DOHH2 (cell line): ENCODE results near the gene TAS2R40.
"Not testable (repeated sequence)": the region's sequence is repeated elsewhere in the genome, so short reads cannot be mapped to it uniquely, and the experiment has no call there.

Source experiments
- H3F3A ChIP-seq: fragments of 200-600 bp; sonication (generic), shearing (Covaris generic); 2 replicates; pipeline ENCODE4 v1.6.0; 2016; ENCODE audit warnings: antibody characterized with exemption, mild to moderate bottlenecking; ENCODE audit not compliant: control insufficient read depth, insufficient read depth
- H3K27ac ChIP-seq: fragments of 200-600 bp; sonication (generic); 2 replicates; pipeline ENCODE4 v1.5.1; 2014; ENCODE audit warnings: low read depth, mild to moderate bottlenecking, low read length, moderate library complexity
- H3K27me3 ChIP-seq: fragments of 200-600 bp; sonication (generic); 2 replicates; pipeline ENCODE4 v1.6.1; 2014; ENCODE audit warnings: mild to moderate bottlenecking, low read length, mixed read lengths; ENCODE audit not compliant: control insufficient read depth
- H3K36me3 ChIP-seq: fragments of 200-600 bp; sonication (generic); 2 replicates; pipeline ENCODE4 v1.6.1; 2014; ENCODE audit warnings: mild to moderate bottlenecking, low read length, moderate library complexity, mixed read lengths; ENCODE audit not compliant: control insufficient read depth
- H3K4me1 ChIP-seq: fragments of 200-600 bp; sonication (generic); 2 replicates; pipeline ENCODE4 v1.6.1; 2014; ENCODE audit warnings: mild to moderate bottlenecking, low read length, mixed read lengths; ENCODE audit not compliant: control insufficient read depth
- H3K4me2 ChIP-seq: fragments of 200-600 bp; sonication (generic); 2 replicates; pipeline ENCODE4 v1.6.0; 2014; ENCODE audit warnings: mild to moderate bottlenecking, low read length, moderate library complexity
- H3K4me3 ChIP-seq: fragments of 200-600 bp; sonication (generic); 2 replicates; pipeline ENCODE4 v1.5.1; 2014; ENCODE audit warnings: mild to moderate bottlenecking, low read length, mixed read lengths
- H3K79me2 ChIP-seq: fragments of 200-600 bp; sonication (generic); 2 replicates; pipeline ENCODE4 v1.6.1; 2014; ENCODE audit warnings: mild to moderate bottlenecking, low read length, mixed read lengths; ENCODE audit not compliant: control insufficient read depth
- H3K9me2 ChIP-seq: fragments of 200-600 bp; sonication (generic); replicated peaks from 2 replicates; pipeline ENCODE4 v1.6.1; 2014; ENCODE audit warnings: mild to moderate bottlenecking, low read length, mixed read lengths; ENCODE audit not compliant: control insufficient read depth
- H3K9me3 ChIP-seq: fragments of 200-600 bp; sonication (generic); 2 replicates; pipeline ENCODE4 v1.6.1; 2014; ENCODE audit warnings: antibody characterized with exemption, low read length, mixed read lengths; ENCODE audit not compliant: control insufficient read depth, insufficient read depth
- H4K20me1 ChIP-seq: fragments of 200-600 bp; sonication (generic); 2 replicates; pipeline ENCODE4 v1.6.0; 2014; ENCODE audit warnings: low read depth, mild to moderate bottlenecking, antibody characterized with exemption, low read length, moderate library complexity; ENCODE audit not compliant: control insufficient read depth, insufficient read depth
- EZH2phosphoT487 ChIP-seq: fragments of 200-600 bp; sonication (generic); IDR thresholded peaks from 2 replicates; pipeline ENCODE4 v1.6.1; 2017; ENCODE audit warnings: borderline replicate concordance, mild to moderate bottlenecking, antibody characterized with exemption, low read length, moderate library complexity, mixed read lengths
- TF ChIP-seq, protein P1 (sequence below): fragments of 200-600 bp; sonication (generic); IDR thresholded peaks from one replicate; pipeline ENCODE4 v1.5.1; 2014; ENCODE audit warnings: antibody characterized with exemption, mild to moderate bottlenecking, low read depth, low read length; ENCODE audit not compliant: poor library complexity, severe bottlenecking

Gene TAS2R40

DNA sequence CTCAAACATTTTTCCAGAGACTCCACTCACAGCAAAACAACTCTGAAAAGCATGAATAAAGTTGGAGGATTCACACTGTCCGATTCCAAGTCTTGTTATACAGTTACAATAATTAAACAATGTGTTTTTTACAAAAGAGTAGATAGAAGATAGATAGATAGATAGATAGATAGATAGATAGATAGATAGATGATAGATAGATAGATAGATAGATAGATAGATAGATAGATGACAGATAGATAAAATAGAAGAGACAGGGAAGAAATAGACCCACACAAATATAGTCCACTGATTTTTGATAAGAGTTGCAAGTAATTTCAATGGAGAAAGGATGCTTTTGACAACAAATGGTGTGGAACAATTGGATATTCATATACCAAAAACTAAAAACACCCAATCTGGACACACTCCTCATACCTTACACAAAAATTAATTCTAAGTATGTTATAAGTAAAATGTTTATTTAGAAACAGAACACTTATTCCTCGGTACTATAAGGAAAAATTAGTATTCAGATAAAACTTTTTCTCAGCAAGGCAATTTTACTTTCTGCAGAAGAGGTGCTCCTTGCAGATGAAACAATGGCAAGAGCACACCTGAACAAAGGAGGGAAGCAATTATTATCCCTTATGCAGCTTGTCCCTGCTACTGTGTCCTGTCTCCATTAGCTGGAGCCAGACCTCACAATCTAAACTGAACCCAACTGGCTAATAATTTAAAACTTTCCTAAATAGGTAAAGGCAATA, 44.3 kb upstream of the TAS2R40 start:
- H3F3A ChIP-seq, result no peaks in the 10 kb centered on the region
- no peaks in the 10 kb centered on the region for H4K20me1 ChIP-seq
- peaks cover 5% of the 10 kb centered on the region; the same call in 1 of the 2 replicates for H3K4me1 ChIP-seq
- H3K27ac ChIP-seq, result no peak overlapping the region
- H3K79me2 ChIP-seq, result no peaks in the 10 kb centered on the region
- peaks cover 13% of the 10 kb centered on the region; the same call in 1 of the 2 replicates for H3K9me3 ChIP-seq
- H3K4me2 ChIP-seq, result no peak overlapping the region
- H3K9me2 ChIP-seq, result no peaks in the 10 kb centered on the region
- H3K27me3 ChIP-seq, result no peaks in the 10 kb centered on the region
- H3K36me3 ChIP-seq, result no peaks in the 10 kb centered on the region
- no peak overlapping the region for H3K4me3 ChIP-seq
- TF ChIP-seq EZH2phosphoT487, result no peak

DNA sequence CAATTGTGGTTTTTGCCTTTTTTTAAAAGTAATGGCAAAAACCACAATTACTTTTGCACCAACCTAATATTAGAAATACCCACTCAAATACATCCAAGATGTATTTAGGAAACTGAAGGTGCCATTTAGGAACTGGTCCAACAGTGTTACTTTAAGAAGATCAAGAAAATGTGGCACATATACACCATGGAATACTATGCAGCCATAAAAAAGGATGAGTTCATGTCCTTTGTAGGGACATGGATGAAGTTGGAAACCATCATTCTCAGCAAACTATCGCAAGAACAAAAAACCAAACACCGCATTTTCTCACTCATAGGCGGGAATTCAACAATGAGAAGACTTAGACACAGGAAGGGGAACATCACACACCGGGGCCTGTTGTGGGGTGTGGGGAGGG, 41.1 kb upstream of the TAS2R40 start:
- H3K79me2 ChIP-seq, H3K36me3 ChIP-seq, H3K4me1 ChIP-seq, H3F3A ChIP-seq, H3K27ac ChIP-seq, H3K9me2 ChIP-seq, H4K20me1 ChIP-seq, H3K27me3 ChIP-seq, H3K4me3 ChIP-seq, H3K4me2 ChIP-seq: not testable (repeated sequence)
- H3K9me3 ChIP-seq, result peaks cover 13% of the 10 kb centered on the region; the same call in 1 of the 2 replicates

DNA sequence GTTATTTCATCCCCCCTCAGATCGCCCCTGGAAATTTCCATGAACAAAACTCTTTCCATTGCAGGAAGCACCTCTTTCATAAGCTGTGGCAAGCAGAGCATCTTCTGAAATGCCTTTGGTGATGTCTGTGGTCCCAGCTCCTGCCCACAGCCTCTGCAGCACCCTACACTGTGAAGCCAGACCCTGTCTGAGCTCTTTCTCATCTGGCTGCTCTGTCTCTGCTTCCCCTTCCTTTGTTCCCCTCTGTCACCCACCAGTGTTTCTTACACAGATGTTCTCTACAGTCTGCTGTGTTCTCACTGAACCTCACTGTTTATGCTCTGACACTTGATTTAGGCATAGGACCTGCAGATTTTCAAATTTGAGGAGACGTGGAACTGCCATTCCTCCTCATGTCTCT, 40.5 kb upstream of the TAS2R40 start:
- Histone ChIP-seq H3K9me3 (peaks cover 13% of the 10 kb centered on the region; the same call in 1 of the 2 replicates), H4K20me1 (no peaks in the 10 kb centered on the region), H3K79me2 (no peaks in the 10 kb centered on the region), H3K9me2 (no peaks in the 10 kb centered on the region), H3K4me3 (no peak overlapping the region), H3K27ac (no peak overlapping the region), H3K36me3 (no peaks in the 10 kb centered on the region), H3K27me3 (no peaks in the 10 kb centered on the region), H3K4me1 (peaks cover 8% of the 10 kb centered on the region), H3K4me2 (no peak overlapping the region), H3F3A (no peaks in the 10 kb centered on the region)
- TF ChIP-seq EZH2phosphoT487, result no peak
- TF ChIP-seq, protein P1, sequence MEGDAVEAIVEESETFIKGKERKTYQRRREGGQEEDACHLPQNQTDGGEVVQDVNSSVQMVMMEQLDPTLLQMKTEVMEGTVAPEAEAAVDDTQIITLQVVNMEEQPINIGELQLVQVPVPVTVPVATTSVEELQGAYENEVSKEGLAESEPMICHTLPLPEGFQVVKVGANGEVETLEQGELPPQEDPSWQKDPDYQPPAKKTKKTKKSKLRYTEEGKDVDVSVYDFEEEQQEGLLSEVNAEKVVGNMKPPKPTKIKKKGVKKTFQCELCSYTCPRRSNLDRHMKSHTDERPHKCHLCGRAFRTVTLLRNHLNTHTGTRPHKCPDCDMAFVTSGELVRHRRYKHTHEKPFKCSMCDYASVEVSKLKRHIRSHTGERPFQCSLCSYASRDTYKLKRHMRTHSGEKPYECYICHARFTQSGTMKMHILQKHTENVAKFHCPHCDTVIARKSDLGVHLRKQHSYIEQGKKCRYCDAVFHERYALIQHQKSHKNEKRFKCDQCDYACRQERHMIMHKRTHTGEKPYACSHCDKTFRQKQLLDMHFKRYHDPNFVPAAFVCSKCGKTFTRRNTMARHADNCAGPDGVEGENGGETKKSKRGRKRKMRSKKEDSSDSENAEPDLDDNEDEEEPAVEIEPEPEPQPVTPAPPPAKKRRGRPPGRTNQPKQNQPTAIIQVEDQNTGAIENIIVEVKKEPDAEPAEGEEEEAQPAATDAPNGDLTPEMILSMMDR, result no peak

DNA sequence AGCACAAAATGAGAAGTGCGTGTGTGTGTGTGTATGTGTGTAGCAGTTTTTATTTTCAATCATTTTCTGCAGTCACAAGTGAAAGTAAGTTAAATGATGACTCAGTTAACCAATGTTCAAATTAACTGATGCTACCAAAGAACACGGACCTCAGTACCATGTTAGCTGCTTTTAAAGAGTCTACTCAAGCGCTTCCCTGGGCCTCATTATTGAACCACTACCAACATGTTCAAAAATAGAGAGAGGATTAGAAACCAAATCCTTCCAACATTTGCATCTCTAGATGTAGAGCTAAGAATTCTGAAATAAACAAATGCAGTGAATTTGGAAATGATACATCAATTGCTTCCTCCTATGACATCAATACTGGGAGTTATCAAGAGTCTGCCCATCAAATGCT, 38.8 kb upstream of the TAS2R40 start, which contains the start of gene TAS2R39:
Gene TAS2R39 (plus strand): TSS at position 396 of the 400 bp plus-strand sequence. CDS start 0 bp downstream, at position 396.
- Histone ChIP-seq H3K27ac (no peak within 1 kb of the TSS), H3K79me2 (no peaks in the 10 kb centered on the region), H3K36me3 (no peaks in the 10 kb centered on the region), H3F3A (no peaks in the 10 kb centered on the region), H3K4me1 (peaks cover 8% of the 10 kb centered on the region), H3K9me3 (peaks cover 5% of the 10 kb centered on the region; the same call in 1 of the 2 replicates), H3K9me2 (no peaks in the 10 kb centered on the region), H3K27me3 (no peaks in the 10 kb centered on the region), H3K4me3 (no peak within 1 kb of the TSS), H3K4me2 (no peak within 1 kb of the TSS), H4K20me1 (no peaks in the 10 kb centered on the region)
- TF ChIP-seq EZH2phosphoT487, result no peak
- TF ChIP-seq, protein P1, result no peak
